COLO668 (cell line): Measurements from ENCODE around the gene CIRBP.

Experiments used
- DNase-seq: peaks from one replicate; lab custom pipeline; 2025; ENCODE audit not compliant: unreplicated experiment; lab: John Stamatoyannopoulos, UW

Gene CIRBP

DNA sequence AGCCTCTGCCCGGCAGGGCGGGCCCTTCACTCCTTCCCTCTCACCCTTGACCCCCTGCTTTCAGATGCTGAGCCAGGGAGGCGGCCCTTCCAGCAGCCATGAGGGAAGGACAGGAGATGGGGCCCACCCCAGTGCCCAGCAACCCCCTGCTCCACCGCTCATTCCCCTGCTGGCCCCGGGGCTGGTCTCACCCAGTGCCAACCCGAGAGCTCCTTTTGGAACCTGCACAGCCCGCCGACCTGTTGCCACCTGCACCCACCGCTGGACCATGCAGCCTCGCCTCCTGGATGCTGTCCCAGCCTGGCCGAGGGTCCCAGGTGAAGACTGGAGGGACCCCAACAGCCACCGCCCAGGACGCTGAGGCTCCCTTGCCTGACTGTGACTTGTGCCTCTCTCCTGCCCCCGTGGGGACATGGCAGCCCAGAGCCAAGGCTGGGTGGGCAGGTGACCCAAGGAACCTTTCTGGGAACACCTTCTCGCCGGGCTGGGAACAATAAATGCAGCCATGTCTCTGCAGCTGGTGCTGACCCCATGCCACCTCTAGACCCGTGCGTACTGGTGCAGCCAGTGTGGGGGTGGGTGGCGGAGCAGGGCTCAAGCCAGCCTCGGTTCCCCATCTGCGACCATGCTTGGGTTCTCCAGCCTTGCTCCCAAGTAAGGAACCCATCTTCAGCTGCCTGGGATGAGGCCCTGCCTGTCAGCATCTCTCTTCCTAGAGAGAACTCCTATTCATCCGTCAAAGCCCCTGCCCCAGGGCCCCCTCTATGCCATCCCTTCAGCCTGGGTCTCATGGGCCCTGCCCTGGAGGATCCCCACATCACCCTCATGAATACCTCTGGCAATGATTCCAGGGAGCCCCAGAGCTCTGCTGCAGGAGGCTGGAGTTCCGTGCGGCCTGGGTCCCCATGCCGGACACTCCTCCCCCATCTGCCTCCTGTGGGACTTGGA lies 9.9 kb downstream of the CIRBP start:
- DNase-seq = no peak

DNA sequence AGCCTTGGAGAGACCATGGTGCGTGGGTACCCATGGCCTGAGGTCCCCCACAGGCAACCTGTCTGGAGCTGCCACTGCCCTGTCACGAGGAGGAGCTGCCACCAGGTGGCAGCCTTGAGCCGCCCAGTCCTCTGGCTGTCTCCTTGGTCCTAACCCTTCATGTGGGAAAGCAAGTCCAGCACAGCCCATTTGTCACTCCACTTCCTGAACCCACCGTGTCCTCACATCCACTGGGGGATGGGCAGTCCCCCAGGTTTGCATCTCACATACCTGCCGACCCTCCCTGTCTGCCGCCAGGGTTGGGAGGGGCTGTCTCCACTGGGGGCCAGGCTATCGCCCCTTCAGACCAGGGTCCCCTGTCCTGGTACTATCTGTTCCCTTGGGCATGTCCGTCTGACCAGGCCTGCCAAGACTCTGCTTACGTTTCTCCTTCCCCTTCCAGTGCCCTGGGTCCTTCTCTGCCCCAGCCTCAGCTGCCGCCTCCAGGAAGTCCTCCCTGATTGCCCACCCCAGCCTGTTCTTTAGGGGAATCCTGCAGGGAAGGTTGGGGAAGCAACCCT lies 10.7 kb downstream of the CIRBP start:
- peak; percentile 81 for DNase-seq

DNA sequence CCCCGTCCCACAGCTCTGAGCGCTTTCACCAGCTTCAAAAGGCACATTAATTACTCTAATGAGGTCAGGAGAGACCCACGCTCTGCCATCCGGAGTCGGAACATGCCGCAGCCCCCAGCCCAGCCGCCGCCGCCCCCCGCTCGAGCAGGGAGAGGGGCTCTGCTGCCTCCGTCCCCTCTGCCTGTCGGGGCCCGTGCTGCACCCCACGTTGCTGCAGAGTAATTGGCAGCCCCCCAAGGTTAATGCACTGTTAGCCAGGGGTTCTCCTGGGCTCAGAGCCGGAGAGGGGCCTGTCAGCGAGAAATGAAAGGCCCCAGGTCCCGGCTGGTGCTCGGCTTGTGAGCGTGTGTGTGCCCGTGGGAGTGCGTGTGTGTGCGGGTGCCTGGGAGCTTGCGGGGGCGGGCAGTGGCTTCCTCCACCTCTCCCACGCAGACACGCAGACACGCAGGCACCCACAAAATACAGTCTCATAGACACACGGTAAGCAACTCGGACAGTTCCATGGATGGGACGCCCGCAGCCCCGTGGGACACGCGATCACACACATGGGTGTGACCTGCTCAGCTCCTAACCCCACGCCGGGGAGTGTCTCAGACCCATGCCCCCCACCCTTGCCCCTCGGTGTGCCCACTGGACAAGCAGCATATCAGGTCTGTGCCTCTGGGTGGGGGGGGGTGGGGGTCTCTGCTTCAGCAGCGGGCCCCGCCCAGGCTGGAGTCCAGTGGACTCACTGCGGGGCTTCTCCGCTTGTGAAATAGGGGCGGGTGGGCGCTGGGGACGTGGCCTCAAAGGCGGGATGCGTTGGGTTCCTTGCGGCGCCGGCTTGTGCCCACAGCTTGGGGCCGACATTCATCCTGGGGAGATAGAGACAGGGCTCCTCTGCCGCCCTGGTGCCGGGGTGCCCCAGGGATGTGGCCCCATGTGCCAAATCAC lies 11.8 kb downstream of the CIRBP start:
- DNase-seq = no peak

DNA sequence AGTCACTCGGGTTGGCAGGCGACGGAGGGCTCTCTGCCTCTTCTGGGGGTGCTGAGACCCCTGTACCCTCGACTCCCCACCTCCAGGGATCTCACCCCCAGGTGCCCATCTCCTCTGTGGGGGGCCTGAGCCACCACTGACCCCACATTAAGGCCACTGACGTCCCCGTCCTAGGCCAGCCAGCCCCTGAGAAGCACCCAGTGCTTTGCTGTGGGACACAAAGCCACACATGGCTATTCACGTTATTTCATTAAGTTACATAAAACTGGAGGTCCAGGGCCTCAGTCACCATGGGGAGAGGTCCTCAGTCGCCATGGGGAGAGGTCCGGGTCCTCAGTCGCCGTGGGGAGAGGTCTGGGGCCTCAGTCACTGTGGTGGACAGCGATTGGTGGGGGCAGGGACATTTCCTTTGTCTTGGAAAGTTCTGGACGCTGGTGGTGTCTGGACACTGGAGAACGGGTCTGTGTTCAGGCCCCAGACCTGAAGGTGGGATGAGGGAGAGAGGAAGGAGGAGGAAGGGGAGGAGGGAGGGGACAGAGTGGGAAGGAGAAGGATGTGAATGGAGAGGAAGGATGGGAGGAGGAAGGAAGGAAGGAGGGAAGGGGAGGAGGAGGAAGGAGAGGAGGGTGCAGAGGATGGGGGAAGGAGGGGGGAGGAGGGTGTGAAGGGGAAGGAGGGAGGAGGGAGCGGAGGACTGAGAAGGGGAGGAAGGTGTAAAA lies 12.6 kb downstream of the CIRBP start:
- DNase-seq = no peak

DNA sequence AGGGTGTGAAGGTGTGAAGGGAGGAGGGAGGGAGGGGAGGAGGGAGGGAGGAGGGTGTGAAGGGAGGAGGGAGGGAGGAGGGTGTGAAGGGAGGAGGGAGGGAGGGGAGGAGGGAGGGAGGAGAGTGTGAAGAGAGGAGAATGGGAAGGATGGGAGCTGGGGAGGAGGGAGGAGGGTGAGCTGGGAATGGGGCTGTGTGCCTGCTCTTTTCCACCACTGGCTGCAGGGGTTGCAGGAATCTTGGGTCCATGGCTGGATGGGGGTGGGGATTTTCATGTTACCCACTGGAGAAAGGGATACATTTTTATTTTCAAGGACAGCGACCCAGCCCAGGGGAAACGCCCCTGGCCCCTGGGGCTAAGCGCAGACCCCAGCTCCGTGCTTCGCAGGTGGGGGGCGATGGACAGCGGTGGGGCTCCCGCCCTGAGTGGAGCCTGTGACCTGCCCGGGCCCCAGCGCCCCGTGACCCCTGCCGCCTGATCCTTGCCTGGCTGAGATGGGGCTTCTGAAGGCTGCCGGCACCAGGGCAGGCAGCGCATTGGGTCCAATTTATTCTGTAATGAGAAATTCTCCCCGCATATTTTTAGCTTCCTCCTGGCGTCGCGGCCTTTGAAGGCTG lies 13.6 kb downstream of the CIRBP start:
- no peak for DNase-seq

DNA sequence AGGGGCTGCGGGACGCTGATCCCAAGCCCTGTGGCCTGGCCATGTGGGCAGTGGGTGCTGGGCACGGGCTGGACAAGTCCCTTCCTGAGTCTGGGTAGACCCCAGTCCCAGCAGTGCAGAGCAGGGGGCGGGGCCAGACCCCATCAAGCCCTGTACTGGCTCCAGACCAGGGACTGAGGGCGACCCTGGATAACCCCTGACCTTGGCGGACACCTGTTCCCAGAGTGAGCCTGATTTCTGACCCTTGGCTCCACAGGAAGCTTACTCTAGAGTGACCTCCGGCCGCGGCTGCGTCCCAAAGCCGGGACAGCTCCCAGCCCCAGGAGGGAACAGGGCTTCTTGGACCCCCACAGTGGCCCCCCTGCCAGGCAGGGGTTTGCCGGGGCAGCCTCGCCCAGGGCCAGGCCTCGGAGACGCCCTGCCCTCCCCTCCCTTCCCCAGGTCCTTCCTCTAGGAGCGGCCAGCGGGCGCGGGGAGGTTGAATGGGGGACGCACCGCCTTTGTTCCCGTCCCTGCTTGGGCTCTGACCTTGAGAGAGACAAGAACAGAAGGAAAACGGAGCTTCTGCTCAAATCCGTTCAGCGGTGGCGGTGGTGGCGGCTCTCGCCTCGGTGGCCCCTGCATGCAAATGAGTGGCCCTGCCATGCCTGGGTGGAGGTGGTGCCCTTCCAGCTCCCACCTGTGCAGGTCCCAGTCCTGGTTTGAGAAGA lies 14.2 kb downstream of the CIRBP start:
- DNase-seq = no peak

DNA sequence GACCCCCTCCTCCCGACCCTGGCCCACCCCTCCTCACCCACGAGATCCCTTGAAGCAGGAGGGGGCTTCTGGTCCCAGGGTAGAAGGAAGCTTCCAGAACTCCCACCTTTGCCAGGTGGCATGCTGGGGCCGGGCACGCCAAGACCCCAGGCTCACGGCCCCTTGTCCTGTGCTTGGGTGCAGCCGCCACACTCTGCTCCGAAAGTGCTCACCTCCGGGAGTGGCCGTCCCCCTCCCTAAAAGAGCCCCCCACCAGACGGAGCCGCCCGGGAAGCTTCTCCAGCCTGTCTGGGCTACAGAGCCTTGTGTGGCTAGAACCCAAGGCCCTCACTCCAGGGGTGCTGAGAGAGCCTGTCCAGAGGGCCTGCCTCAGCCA lies 14.8 kb downstream of the CIRBP start:
- no peak for DNase-seq

DNA sequence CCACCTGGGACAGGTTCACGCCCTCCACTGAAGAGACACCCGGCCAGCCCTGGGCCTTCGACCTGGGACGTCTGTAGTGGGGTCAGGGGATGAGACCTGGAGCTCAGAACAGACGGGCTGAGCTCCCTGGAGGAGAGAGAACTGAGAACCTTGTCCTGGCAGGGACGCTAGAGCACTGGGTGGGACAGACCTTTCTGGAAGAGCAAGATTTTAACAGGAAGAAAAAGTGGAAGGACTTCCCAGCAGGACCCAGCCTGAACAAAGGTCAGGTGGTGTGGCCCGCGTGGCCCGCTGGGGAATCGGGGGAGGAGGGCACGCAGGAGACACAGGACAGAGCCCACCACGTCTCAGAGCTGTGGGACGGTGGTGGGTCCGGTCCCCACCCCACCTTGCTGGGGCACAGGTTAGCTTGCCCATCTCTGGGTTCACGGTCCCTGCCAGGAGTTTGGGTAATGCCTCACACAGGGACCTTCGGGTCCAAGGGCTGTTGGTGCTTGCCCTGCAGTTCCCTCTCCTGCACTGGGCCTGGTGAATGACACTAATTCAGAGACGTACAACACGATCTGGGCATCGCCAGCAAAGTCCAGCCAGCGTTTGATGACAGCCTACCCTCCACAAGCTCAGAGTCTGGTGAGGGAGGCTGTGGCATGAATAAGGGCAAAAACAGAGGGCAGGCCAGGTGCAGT lies 15.3 kb downstream of the CIRBP start:
- no peak for DNase-seq

DNA sequence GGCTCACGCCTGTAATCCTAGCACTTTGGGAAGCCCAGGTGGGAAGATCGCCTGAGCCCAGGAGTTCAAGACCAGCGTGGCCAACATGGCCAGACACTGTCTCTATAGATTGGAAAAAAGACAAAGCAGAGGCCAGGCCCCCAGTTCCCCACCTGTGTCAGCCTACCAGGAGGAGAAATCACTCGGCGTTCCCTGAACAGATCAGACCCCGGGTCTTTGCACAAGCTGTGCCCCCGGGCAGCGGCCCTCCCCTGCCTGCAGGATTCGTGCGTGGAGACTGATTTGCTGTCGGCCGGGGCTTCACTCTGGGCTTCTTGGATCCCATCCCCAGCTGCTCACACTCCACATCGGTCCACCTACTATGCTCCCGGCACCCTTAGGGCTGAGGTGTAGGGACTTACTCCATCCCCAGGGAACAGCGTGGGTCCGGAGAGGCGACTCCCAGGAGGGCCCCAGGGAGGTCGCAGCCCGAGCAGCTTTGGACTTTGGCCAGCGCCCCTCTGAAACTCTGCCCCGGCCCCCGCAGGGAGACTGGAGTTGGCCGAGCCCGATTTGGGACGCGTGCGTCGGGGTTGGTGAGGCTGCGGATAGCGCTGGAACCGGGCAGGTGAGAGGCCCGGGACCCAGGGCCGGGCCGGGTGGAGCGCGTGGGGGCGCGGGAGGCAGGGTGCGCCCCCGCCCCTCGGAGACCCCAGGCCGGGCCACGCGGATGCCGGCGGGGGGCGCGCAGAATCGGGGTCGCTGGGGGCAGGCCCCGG lies 16.0 kb downstream of the CIRBP start:
- DNase-seq = no peak

DNA sequence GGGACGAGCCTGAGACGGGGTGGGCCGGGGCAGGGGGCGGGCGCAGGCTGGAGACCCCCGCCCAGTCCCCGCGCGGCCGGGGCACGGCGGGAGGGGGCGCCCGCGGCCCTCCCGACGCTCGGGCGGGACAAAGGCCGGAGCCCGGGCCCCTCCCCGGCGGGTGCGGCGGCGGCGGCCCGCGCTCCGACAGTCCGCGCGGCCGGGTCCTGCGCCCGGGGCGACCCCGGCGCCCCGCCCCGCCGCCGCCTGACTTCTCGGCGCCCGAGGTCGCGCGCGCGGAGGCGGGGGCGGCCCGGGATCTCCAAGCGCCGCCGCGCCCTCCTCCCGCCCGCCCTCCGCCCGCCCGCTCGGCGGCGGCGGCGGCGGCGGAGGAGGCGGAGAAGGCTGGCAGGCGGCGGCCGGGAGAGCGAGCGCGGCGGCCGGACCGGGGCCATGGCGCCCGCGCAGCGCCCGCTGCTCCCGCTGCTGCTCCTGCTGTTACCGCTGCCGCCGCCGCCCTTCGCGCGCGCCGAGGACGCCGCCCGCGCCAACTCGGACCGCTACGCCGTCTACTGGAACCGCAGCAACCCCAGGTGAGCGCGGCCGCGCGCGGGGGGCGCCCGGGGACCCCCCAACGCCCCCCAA lies 16.7 kb downstream of the CIRBP start, which contains the start of gene EFNA2:
Gene EFNA2 (plus strand): TSS at position 137 of the 624 bp plus-strand sequence. CDS start 296 bp downstream, at position 433.
- DNase-seq = peak; percentile 20

DNA sequence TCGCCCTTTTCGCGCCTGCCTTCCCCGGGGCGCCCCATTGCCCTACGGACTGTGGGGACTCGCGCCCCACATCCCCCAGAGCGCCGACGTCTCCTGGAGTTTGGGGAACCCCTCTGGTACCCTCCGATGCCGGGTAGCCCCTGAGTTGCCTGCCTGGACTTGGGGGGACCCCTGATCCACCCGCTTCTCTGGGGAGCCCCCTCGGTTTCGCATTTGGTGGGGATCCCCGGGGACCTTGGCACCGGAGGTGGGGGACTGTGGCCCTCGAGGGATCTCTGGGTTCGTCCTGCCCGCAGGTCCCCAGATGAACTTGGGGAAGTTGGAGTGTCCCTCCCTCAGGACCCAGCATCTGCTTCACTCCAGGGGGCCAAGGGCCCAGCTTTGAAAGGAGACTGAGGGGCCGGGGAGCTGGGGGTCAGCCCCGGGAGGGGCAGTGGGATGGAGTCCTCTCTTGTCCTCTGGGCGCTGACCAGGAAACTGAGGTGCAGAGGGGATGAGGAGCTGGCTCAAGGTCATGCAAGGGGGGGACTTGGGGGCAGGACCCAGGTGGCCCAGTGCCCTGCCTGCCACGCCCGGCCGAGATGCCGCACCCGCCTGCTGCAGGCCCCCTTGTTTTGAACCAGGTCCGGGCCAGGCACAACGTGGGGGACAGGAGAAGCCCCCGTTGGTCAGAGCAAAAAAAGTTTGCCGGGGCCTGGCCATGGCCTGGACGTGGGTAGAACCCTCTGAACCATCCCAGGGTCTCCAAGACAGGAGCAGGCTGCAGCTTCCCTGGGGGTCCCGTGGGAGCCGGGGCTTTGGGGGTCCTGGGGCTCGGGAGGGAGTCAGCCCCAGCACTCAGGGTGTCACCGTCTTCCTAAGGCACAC lies 17.6 kb downstream of the CIRBP start:
- DNase-seq = no peak

DNA sequence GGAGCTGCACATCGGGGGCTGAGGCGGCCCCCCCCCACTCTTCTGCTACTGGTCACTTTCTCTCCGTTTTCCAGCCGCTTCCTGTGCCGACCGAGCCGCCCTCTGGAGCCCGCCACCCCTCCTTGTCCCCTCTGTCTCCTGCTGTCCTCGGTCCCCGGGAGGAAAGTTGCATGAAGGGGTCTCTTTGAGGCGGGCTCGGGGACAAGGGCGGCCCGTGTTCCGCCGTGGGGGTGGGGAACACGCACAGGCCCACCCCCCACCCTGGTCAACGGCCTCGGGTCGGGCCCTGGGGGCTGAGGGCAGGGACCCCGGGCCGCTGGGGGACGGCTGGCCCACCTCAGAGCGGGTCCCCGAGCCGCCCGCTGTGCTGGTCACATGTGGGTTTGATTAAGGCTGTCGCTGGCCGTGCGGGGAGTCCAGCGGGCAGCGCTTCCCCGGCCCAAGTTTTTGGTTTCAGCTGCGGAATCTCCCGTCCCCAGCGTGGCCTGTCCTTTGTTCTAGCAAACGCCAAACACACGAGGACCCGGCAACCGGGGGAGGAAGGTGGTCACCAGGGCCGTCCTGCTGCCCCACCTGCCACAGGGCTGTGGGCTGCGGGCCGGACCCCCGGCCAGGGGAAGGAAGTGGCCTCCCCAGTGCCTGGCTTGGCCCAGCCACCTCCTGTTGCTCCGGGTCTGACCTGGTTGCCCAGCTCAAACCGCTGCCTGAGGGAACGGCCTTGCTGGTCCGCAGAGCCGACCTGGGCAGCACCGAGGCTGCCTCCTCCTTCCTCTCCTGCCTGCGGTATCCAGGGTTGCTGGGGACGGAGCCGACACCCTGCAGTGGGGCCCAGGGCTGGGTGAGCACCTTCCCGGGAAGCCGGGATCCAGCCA lies 18.5 kb downstream of the CIRBP start:
- peak; percentile 23 for DNase-seq

DNA sequence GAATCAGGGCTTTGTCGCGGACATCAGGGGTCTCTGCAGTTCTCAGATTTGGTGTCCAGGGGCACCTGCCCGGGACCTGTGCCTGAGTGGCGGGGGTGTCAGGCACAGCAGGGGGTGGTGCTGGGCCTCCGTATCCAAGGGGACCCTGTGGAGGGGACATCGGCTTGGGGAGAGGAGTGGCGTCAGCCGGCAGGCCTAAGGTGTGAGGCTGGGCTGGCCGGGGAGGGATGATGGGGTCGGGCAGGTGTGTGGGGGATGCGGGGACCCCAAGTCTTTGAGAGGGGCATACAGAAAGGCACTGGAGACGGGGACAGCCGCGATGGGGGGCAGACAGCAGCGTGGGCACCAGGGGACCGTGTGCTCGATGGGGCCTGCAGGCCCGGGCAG lies 19.1 kb downstream of the CIRBP start:
- DNase-seq = no peak

DNA sequence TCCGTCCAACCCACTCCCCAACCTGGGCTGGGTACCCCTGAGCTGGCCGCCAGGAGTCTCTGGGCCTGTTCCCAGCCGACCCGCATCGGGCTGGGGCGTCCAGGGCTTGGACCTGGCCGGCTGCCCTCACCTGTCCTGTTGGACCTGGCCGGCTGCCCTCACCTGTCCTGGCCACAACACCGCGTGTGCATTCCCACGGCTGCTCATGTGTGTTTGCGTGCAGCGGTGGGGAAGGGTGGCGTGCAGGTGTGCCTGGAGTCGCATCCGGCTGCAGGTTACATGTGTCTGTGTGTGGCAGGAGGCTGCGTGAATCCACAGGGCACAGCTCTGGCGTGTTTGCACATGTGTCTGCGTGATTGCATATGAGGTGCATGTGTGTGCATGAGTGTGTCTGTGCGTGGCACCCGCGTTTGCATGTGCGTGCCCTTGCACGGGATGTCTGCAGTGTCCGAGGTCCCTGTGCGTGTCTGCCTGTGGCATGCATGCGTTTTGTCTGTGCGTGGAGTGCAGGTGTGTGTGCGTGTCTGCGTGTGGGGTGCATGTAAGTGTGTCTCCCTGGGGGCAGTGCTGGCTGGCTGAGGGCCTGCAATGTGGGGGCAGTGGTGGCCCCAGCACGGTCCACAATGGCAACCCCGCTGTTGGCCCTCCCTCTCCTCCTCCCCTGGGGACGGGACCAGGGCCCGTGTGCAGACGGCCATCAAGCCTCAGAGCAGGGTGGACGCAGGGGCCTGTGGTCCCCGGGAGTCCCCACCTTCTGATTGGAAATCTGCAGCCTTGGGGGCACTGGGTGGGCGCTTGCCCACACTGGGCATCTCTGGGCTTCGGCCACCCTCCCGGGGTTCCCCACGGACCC lies 19.9 kb downstream of the CIRBP start:
- DNase-seq = no peak

DNA sequence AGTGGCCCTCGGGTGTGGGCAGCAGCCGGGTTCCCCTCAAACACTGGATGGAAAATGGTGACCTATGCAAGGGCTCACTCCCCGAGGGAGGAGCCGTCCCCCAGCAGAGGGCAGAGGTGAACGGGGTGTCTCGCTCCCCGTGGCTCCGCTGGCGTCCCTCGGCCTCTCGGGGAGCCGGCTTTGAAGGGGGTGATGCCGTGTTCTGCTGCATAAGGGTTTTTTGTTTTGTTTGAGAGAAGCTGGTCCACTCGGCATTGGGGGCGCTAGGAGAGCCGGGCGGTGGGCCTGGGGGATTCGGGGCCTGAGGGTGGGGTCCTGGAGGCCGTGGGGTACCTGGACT lies 20.5 kb downstream of the CIRBP start:
- no peak for DNase-seq
